Measurements from ENCODE around the gene MS4A4E.

DNA sequence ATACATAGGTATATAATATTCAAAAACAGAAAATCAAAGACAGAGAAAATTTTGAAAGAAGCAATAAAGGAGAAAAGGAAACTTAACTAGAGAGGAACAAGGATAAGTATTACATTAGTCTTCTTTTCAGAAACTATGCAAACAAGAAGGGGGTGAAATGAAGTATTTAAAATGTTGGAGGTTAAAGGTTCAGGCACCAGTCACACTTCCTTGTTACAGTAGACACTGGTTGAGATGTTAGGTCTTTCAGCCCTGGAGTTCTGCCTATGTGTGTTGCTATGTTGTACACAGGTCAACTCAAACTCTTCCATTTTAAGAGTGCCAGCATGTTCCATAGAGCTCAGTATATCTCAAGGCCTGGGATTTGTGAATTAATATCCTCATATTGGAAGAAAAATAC is 31.5 kb upstream of the MS4A4E start:
- TF ChIP-seq, protein P1, sequence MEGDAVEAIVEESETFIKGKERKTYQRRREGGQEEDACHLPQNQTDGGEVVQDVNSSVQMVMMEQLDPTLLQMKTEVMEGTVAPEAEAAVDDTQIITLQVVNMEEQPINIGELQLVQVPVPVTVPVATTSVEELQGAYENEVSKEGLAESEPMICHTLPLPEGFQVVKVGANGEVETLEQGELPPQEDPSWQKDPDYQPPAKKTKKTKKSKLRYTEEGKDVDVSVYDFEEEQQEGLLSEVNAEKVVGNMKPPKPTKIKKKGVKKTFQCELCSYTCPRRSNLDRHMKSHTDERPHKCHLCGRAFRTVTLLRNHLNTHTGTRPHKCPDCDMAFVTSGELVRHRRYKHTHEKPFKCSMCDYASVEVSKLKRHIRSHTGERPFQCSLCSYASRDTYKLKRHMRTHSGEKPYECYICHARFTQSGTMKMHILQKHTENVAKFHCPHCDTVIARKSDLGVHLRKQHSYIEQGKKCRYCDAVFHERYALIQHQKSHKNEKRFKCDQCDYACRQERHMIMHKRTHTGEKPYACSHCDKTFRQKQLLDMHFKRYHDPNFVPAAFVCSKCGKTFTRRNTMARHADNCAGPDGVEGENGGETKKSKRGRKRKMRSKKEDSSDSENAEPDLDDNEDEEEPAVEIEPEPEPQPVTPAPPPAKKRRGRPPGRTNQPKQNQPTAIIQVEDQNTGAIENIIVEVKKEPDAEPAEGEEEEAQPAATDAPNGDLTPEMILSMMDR (IDR thresholded peaks at IDR 0.05), result no peak
- no peak for TF ChIP-seq POLR2A (IDR thresholded peaks at IDR 0.05)
